Measurements from ENCODE around the gene PHTF1. TPM values are rescaled to one million over a fixed set of nuclear protein-coding genes. Genes with fewer than 3 reads are reported as not detected.

PHTF1 gene
- total RNA-seq, 1 experiment from 2014 or later, result 14.9 TPM

DNA sequence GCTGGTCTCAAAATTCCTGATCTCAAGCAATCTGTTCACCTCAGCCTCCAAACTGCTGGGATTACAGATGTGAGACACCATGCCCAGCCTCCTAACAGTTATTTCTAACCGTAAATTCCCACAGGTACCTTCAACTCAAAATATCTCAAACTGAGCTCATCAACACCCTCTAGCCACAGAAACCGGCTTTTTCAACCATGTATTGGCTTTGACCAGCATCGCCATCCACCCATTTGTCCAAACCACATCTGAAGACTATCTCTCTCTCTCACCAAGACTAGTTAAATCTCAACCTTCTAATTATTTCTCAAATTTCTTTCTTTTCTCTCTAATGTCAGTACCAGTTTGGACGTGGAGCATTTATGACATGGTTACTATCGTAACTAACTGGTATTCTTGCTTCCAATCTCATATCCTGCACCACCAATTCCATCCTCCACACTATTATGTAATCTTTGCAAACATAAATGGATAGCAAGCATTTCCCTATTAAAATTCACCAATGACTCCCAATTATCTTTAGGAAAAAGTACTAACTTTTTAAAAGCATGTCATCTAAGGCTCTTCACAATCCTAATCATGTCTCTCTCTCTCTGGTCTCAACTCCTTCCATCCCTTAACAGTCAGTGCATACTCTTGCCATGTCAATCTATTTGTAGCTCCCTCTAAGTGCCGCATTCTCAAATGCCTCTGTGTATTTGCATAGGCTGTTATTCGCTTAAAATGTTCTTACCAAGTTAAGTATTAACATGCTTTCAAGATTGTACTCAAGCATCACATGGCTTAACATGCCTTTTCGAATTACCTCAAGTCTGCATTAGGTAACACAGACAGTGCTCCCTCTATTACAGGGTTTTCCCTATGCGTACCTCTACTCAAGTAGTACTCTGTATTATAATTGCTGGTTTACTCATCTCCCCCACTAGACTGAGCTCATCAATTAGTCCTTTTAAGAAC is 34.9 kb upstream of the PHTF1 start:
- Mint-ChIP-seq H3K4me1 (ENCODE audit: low read depth, unreplicated experiment) (no peaks in the 10 kb centered on the region), H3K27ac (ENCODE audit: unreplicated experiment) (no peak overlapping the region), H3K9me3 (ENCODE audit: low read depth, unreplicated experiment) (no peaks in the 10 kb centered on the region), H3K4me3 (ENCODE audit: low read depth, unreplicated experiment) (no peak overlapping the region), H3K27me3 (ENCODE audit: unreplicated experiment) (no peaks in the 10 kb centered on the region), H3K36me3 (ENCODE audit: insufficient read depth, unreplicated experiment) (no peaks in the 10 kb centered on the region)
- CTCF ChIA-PET, result no interaction called here
- TF ChIP-seq, protein P1, sequence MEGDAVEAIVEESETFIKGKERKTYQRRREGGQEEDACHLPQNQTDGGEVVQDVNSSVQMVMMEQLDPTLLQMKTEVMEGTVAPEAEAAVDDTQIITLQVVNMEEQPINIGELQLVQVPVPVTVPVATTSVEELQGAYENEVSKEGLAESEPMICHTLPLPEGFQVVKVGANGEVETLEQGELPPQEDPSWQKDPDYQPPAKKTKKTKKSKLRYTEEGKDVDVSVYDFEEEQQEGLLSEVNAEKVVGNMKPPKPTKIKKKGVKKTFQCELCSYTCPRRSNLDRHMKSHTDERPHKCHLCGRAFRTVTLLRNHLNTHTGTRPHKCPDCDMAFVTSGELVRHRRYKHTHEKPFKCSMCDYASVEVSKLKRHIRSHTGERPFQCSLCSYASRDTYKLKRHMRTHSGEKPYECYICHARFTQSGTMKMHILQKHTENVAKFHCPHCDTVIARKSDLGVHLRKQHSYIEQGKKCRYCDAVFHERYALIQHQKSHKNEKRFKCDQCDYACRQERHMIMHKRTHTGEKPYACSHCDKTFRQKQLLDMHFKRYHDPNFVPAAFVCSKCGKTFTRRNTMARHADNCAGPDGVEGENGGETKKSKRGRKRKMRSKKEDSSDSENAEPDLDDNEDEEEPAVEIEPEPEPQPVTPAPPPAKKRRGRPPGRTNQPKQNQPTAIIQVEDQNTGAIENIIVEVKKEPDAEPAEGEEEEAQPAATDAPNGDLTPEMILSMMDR (IDR thresholded peaks at IDR 0.05; ENCODE audit: unreplicated experiment), result no peak
- DNase-seq, result no peak
- no TSS peak for BruUV-seq (replicated peaks)
- intact Hi-C loops (cut with micrococcal nuclease; ENCODE audit: unreplicated experiment), result no loop called here

DNA sequence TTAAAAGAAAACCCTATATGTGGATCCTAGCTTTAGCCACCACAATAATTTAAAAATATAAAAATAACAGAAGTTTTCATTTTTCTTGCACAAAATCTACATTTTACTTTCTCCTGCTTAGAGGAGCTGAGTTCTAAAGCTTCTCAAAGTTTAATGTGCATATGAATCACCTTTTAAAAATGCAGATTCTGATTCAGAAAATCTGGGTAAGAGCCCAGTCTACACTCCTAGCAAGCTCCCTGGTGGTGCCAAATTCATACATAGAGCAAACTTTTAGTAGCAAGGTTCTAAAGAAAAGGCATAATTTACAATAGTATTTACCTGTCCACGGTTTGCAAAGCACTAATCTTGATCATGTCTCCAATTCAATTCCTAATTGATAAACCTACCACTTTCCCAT is 33.7 kb upstream of the PHTF1 start:
- no peaks in the 10 kb centered on the region for H3K36me3 Mint-ChIP-seq (ENCODE audit: insufficient read depth, unreplicated experiment)
- BruUV-seq (replicated peaks), result no TSS peak
- CTCF ChIA-PET, result no interaction called here
- TF ChIP-seq, protein P1 (IDR thresholded peaks at IDR 0.05; ENCODE audit: unreplicated experiment), result no peak
- H3K9me3 Mint-ChIP-seq (ENCODE audit: low read depth, unreplicated experiment), result no peaks in the 10 kb centered on the region
- H3K27me3 Mint-ChIP-seq (ENCODE audit: unreplicated experiment), result no peaks in the 10 kb centered on the region
- H3K4me3 Mint-ChIP-seq (ENCODE audit: low read depth, unreplicated experiment), result no peak overlapping the region
- no peak for DNase-seq
- no peaks in the 10 kb centered on the region for H3K4me1 Mint-ChIP-seq (ENCODE audit: low read depth, unreplicated experiment)
- H3K27ac Mint-ChIP-seq (ENCODE audit: unreplicated experiment), result no peak overlapping the region
- intact Hi-C loops (cut with micrococcal nuclease; ENCODE audit: unreplicated experiment), result no loop called here

GRCh38 chr1:113792471-113792870 is 33.2 kb upstream of the PHTF1 start:
- Mint-ChIP-seq H3K4me1 (ENCODE audit: low read depth, unreplicated experiment) (no peaks in the 10 kb centered on the region), H3K4me3 (ENCODE audit: low read depth, unreplicated experiment) (no peak overlapping the region), H3K27me3 (ENCODE audit: unreplicated experiment) (no peaks in the 10 kb centered on the region), H3K27ac (ENCODE audit: unreplicated experiment) (no peak overlapping the region), H3K9me3 (ENCODE audit: low read depth, unreplicated experiment) (no peaks in the 10 kb centered on the region), H3K36me3 (ENCODE audit: insufficient read depth, unreplicated experiment) (no peaks in the 10 kb centered on the region)
- BruUV-seq (replicated peaks), result no TSS peak
- intact Hi-C loops (cut with micrococcal nuclease; ENCODE audit: unreplicated experiment), result no loop called here
- CTCF ChIA-PET, result no interaction called here
- TF ChIP-seq, protein P1 (IDR thresholded peaks at IDR 0.05; ENCODE audit: unreplicated experiment), result no peak
- no peak for DNase-seq

DNA sequence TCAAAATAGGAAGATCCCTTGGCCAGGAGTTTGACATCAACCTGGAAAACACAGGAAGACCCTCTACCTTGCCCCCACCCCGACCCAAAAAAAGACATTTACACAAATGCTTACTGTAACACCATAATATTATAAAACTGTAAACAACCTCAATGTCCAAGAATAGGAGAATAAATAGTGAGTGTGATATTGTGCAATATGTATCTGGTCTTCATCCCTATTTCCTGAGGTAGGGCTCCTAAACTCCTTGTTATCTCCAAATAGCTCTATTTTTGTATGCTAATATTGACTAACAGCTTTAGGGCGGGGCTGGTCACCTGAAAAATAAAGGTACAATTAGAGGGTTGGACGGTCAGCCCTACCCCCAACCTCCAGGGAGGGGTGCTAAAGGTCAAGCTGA is 29.5 kb upstream of the PHTF1 start:
- intact Hi-C loops (cut with micrococcal nuclease; ENCODE audit: unreplicated experiment), result no loop called here
- BruUV-seq (replicated peaks), result no TSS peak
- CTCF ChIA-PET, result no interaction called here
- no peak for DNase-seq
- peaks cover 21% of the 10 kb centered on the region for H3K4me1 Mint-ChIP-seq (ENCODE audit: low read depth, unreplicated experiment)
- H3K27me3 Mint-ChIP-seq (ENCODE audit: unreplicated experiment), result no peaks in the 10 kb centered on the region
- H3K27ac Mint-ChIP-seq (ENCODE audit: unreplicated experiment), result no peak overlapping the region
- TF ChIP-seq, protein P1 (IDR thresholded peaks at IDR 0.05; ENCODE audit: unreplicated experiment), result no peak
- no peak overlapping the region for H3K4me3 Mint-ChIP-seq (ENCODE audit: low read depth, unreplicated experiment)
- H3K9me3 Mint-ChIP-seq (ENCODE audit: low read depth, unreplicated experiment), result no peaks in the 10 kb centered on the region
- no peaks in the 10 kb centered on the region for H3K36me3 Mint-ChIP-seq (ENCODE audit: insufficient read depth, unreplicated experiment)
